Pancreas (tissue), 10 donors: ENCODE data around the gene CBFA2T3. TPM values are rescaled to one million over a fixed set of nuclear protein-coding genes. Genes with fewer than 3 reads are reported as not detected.

Experiments
- ATAC-seq, 4 donors: fragments of 200-7000 bp; cut with Tn5 transposase; one replicate each; pipeline versions ENCODE4 v1.8.0 to v1.9.1; 2020; ENCODE audit warnings: mild to moderate bottlenecking in 4 of 4, moderate library complexity in 4 of 4
- DNase-seq, 6 donors: peaks; one replicate each; pipeline ENCODE4 v3.0.0-alpha.2; 2020
- FAIRE-seq: peaks from 2 replicates; lab custom pipeline; 2012; peaks lifted over from hg19 to GRCh38; lab: Jason Lieb, UNC
- H3K27ac ChIP-seq, 4 donors: fragments of 200-600 bp; sonication (generic); 1 replicate in 3 of 4; 2 replicates in 1 of 4; pipeline versions ENCODE4 v1.5.0 to v1.8.0; 2020
- H3K27me3 ChIP-seq, 4 donors: fragments of 200-600 bp; one replicate each; pipeline ENCODE4 v1.8.0; 2021
- H3K36me3 ChIP-seq, 3 donors: fragments of 200-600 bp; sonication (generic) in 1 of 3; one replicate each; pipeline versions ENCODE4 v1.5.0 to v1.8.0; 2020 to 2021
- H3K4me1 ChIP-seq, 3 donors: fragments of 200-600 bp; one replicate each; pipeline ENCODE4 v1.8.0; 2021
- H3K4me3 ChIP-seq, 4 donors: fragments of 200-600 bp; sonication (generic) in 2 of 4; one replicate each; pipeline versions ENCODE4 v1.5.0 to v1.8.0; 2020 to 2021
- H3K9me3 ChIP-seq, 4 donors: fragments of 200-600 bp; one replicate each; pipeline ENCODE4 v1.8.0; 2021
- CTCF ChIP-seq, 4 donors: fragments of 200-600 bp; sonication (generic) in 3 of 4; IDR thresholded peaks; one replicate each; pipeline versions ENCODE4 v1.5.0 to v1.8.0; 2021; ENCODE audit warnings: antibody characterized with exemption in 4 of 4
- WGBS, 2 donors: extraction: QIAGEN DNeasy Blood & Tissue Kit; methylation state at CpG; one replicate each; pipeline ENCODE4 v1.1.7; 2013; 5-methylcytosine and 5-hydroxymethylcytosine counted together
- intact Hi-C, 3 donors: fragments of 100-400 bp; cut with DNase I; formaldehyde crosslinking; loops; one replicate each; pipeline versions ENCODE4 v1.11.1 to v1.14.2; 2022
- polyA plus RNA-seq, 2 donors: library from polyadenylated mRNA; stranded (reverse); fragments of 200-250 nt; gene quantifications; one replicate each; pipeline ENCODE4 v1.2.3, GENCODE V29; 2013
- total RNA-seq, 6 donors: library from RNA; stranded (reverse); fragmentation: NEBNext Ultra II Directional in 4 of 6; extraction: Animal tissue kit (Norgen Biotek cat#: 25700) in 4 of 6; gene quantifications; one replicate each; pipeline versions ENCODE4 v1.2.1 to v1.2.4, GENCODE V29; 2021 to 2023
- donor health status: healthy with polysubstance abuse.
- donor health status: DM: no; HTN: no; CAD: no; lungs with moderate emphysema.
- donor health status: DM: no; HTN: no; CAD: no.
- donor health status: control.
- donor health status: control.
- donor health status: Bipolar disorder and iron deficiency.
- donor health status: DM: yes; HTN: yes; CAD: no.
- donor health status: DM: no; HTN: no; CAD: no.
- donor health status: DM: no; HTN: no; CAD: no.
- donor health status: DM: yes; HTN: yes; CAD: no.

Gene CBFA2T3
- total and polyA plus RNA-seq, 8 donors, result 8.7 to 27.0 (median 21.9) TPM

GRCh38 chr16:88878967-88879787 lies 97.8 kb downstream of the CBFA2T3 start:
- Histone ChIP-seq H3K4me1 (no peaks in the 10 kb centered on the region), H3K9me3 (no peaks in the 10 kb centered on the region), H3K27ac (no peak overlapping the region), H3K27me3 (no peaks in the 10 kb centered on the region), H3K4me3 (no peak overlapping the region), H3K36me3 (peaks cover 0 to 16% (median 0%) of the 10 kb centered on the region in 3 donors)
- DNase-seq (no peak), FAIRE-seq (no peak), ATAC-seq (no peak)
- no peak for TF ChIP-seq CTCF (IDR thresholded peaks at IDR 0.05)
- intact Hi-C loops, result no loop called here
- WGBS, 2 donors, result 90 to 91% methylated on average over 45 of the region's 45 CpGs

- Histone ChIP-seq H3K27ac (no peak overlapping the region), H3K36me3 (peaks cover 0 to 9% (median 0%) of the 10 kb centered on the region in 3 donors), H3K9me3 (no peaks in the 10 kb centered on the region), H3K27me3 (no peaks in the 10 kb centered on the region), H3K4me3 (no peak overlapping the region), H3K4me1 (no peaks in the 10 kb centered on the region)
- intact Hi-C loops, result no loop called here
- no peak for DNase-seq
- ATAC-seq, result no peak
- no peak for FAIRE-seq
- TF ChIP-seq CTCF (IDR thresholded peaks at IDR 0.05), result no peak
- WGBS, 2 donors, result 94 to 97% methylated on average over 19 to 20 of the region's 20 CpGs
Observed at GRCh38 chr16:88878356-88878755, 98.7 kb downstream of the CBFA2T3 start.

- Histone ChIP-seq H3K4me3 (no peak overlapping the region), H3K4me1 (no peaks in the 10 kb centered on the region), H3K9me3 (no peaks in the 10 kb centered on the region), H3K27ac (no peak overlapping the region), H3K27me3 (no peaks in the 10 kb centered on the region), H3K36me3 (peaks cover 0 to 3% (median 0%) of the 10 kb centered on the region in 3 donors)
- intact Hi-C loops, result no loop called here
- 88 to 90% methylated on average over 20 of the region's 20 CpGs for WGBS, 2 donors
- no peak for FAIRE-seq
- ATAC-seq, result no peak
- no peak for DNase-seq
- no peak for TF ChIP-seq CTCF (IDR thresholded peaks at IDR 0.05)
Observed at GRCh38 chr16:88877564-88878289, 99.3 kb downstream of the CBFA2T3 start.

GRCh38 chr16:88876942-88877526 lies 100.0 kb downstream of the CBFA2T3 start:
- no peaks in the 10 kb centered on the region for H3K36me3 ChIP-seq
- TF ChIP-seq CTCF (IDR thresholded peaks at IDR 0.05), result no peak
- H3K4me1 ChIP-seq, result no peaks in the 10 kb centered on the region
- intact Hi-C loops, result no loop called here
- no peak overlapping the region for H3K4me3 ChIP-seq
- WGBS, 2 donors, result 91 to 93% methylated on average over 32 to 33 of the region's 33 CpGs
- FAIRE-seq (no peak), ATAC-seq (no peak), DNase-seq (no peak)
- no peak overlapping the region for H3K27ac ChIP-seq
- no peaks in the 10 kb centered on the region for H3K27me3 ChIP-seq
- H3K9me3 ChIP-seq, result no peaks in the 10 kb centered on the region
